Measurements from ENCODE around the gene LILRA2. TPM values are rescaled to one million over a fixed set of nuclear protein-coding genes. Genes with fewer than 3 reads are reported as not detected.
"Not testable (repeated sequence)": the region's sequence is repeated elsewhere in the genome, so short reads cannot be mapped to it uniquely, and the experiment has no call there.

Gene LILRA2
- polyA plus RNA-seq, 1 donor (not counting 4 experiments of a cell fraction or from before 2014, with no cell fraction given): not detected

DNA sequence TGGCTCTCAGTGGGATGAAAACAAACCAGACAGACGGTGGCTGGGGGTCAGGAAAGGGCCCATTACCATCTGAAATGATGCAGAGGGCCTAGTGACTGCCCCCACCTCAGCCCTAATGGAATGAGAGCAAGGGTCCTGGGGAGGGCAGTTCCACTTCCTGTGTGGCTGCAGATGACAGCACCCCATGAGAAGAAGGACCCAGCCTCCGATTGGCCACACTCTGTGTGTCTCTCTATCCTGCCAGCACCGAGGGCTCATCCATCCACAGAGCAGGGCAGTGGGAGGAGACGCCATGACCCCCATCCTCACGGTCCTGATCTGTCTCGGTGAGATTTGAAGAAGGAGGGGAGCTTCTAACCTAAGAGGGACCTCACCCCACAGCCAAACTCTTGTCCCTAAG is 57.2 kb downstream of the LILRA2 start:
- no peak for DNase-seq (ENCODE audit: low read depth, low spot score)
- H3K9ac ChIP-seq (ENCODE audit: control insufficient read depth, extremely low read depth, insufficient read depth, low read length): no peak overlapping the region
- H3K4me2 ChIP-seq (ENCODE audit: control insufficient read depth, extremely low read depth, insufficient read depth, low read depth, low read length): no peak overlapping the region
- TF ChIP-seq, protein P1, sequence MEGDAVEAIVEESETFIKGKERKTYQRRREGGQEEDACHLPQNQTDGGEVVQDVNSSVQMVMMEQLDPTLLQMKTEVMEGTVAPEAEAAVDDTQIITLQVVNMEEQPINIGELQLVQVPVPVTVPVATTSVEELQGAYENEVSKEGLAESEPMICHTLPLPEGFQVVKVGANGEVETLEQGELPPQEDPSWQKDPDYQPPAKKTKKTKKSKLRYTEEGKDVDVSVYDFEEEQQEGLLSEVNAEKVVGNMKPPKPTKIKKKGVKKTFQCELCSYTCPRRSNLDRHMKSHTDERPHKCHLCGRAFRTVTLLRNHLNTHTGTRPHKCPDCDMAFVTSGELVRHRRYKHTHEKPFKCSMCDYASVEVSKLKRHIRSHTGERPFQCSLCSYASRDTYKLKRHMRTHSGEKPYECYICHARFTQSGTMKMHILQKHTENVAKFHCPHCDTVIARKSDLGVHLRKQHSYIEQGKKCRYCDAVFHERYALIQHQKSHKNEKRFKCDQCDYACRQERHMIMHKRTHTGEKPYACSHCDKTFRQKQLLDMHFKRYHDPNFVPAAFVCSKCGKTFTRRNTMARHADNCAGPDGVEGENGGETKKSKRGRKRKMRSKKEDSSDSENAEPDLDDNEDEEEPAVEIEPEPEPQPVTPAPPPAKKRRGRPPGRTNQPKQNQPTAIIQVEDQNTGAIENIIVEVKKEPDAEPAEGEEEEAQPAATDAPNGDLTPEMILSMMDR (optimal IDR thresholded peaks at IDR 0.05 in 1 of 3, IDR thresholded peaks at IDR 0.05 in 1 of 3, conservative IDR thresholded peaks at IDR 0.05 in 1 of 3; ENCODE audit: extremely low read depth in 1 of 3, insufficient read depth in 2 of 3, low read length in 3 of 3): no peak
- no peak for TF ChIP-seq EZH2 (IDR thresholded peaks at IDR 0.05; ENCODE audit: low read length)
- no peak overlapping the region for H3K27ac ChIP-seq (ENCODE audit: control insufficient read depth, insufficient read depth, low read length)
- no peak overlapping the region for H2AFZ ChIP-seq (ENCODE audit: control insufficient read depth, low read length)
- dilution Hi-C loops (cut with MboI; ENCODE audit: extremely low pct_ligation_motif_present, low sequenced_read_pairs): no loop called here
- no peaks in the 10 kb centered on the region for H3K9me1 ChIP-seq (ENCODE audit: control insufficient read depth, extremely low read depth, insufficient read depth, low read length)
- no peaks in the 10 kb centered on the region for H3K4me1 ChIP-seq (ENCODE audit: control insufficient read depth, extremely low read depth, insufficient read depth, low read length)
- peaks cover 4% of the 10 kb centered on the region for H3K9me3 ChIP-seq (ENCODE audit: control insufficient read depth, low read depth, low read length)
- no peaks in the 10 kb centered on the region for H4K20me1 ChIP-seq (ENCODE audit: control insufficient read depth, extremely low read depth, insufficient read depth, low read length)
- no peaks in the 10 kb centered on the region for H3K27me3 ChIP-seq (ENCODE audit: control insufficient read depth, extremely low read depth, insufficient read depth, low read length)
- H3K79me2 ChIP-seq (ENCODE audit: control insufficient read depth, insufficient read depth, low read length): no peaks in the 10 kb centered on the region
- no peak overlapping the region for H3K4me3 ChIP-seq (ENCODE audit: control insufficient read depth in 2 of 3, extremely low read depth in 1 of 3, insufficient read depth in 2 of 3, low read depth in 1 of 3, low read length in 3 of 3)
- FAIRE-seq: no peak
- H3K36me3 ChIP-seq (ENCODE audit: control insufficient read depth in 2 of 2, extremely low read depth in 1 of 2, insufficient read depth in 2 of 2, low read length in 2 of 2): no peaks in the 10 kb centered on the region

DNA sequence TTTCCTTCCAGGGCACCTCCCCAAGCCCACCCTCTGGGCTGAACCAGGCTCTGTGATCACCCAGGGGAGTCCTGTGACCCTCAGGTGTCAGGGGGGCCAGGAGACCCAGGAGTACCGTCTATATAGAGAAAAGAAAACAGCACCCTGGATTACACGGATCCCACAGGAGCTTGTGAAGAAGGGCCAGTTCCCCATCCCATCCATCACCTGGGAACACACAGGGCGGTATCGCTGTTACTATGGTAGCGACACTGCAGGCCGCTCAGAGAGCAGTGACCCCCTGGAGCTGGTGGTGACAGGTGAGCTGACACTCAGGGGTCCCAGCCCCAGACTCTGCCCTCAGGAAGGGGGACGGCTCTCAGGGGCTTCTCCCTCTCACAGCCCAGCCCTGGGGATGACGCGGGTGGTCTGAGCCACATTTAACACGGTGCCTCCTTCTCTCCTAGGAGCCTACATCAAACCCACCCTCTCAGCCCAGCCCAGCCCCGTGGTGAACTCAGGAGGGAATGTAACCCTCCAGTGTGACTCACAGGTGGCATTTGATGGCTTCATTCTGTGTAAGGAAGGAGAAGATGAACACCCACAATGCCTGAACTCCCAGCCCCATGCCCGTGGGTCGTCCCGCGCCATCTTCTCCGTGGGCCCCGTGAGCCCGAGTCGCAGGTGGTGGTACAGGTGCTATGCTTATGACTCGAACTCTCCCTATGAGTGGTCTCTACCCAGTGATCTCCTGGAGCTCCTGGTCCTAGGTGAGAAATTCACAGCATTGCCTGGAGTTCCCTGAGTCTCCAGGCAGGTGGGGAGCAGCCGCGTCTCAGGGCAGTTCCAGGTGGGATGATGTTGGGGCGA is 58.1 kb downstream of the LILRA2 start:
- H3K4me1 ChIP-seq (ENCODE audit: control insufficient read depth, extremely low read depth, insufficient read depth, low read length); H3K9me1 ChIP-seq (ENCODE audit: control insufficient read depth, extremely low read depth, insufficient read depth, low read length); H3K27me3 ChIP-seq (ENCODE audit: control insufficient read depth, extremely low read depth, insufficient read depth, low read length); dilution Hi-C loops (cut with MboI; ENCODE audit: extremely low pct_ligation_motif_present, low sequenced_read_pairs); H2AFZ ChIP-seq (ENCODE audit: control insufficient read depth, low read length); H3K27ac ChIP-seq (ENCODE audit: control insufficient read depth, insufficient read depth, low read length); DNase-seq (ENCODE audit: low read depth, low spot score); H3K4me3 ChIP-seq (ENCODE audit: control insufficient read depth in 2 of 3, extremely low read depth in 1 of 3, insufficient read depth in 2 of 3, low read depth in 1 of 3, low read length in 3 of 3); H3K9me3 ChIP-seq (ENCODE audit: control insufficient read depth, low read depth, low read length); FAIRE-seq; H3K4me2 ChIP-seq (ENCODE audit: control insufficient read depth, extremely low read depth, insufficient read depth, low read depth, low read length); H3K36me3 ChIP-seq (ENCODE audit: control insufficient read depth in 2 of 2, extremely low read depth in 1 of 2, insufficient read depth in 2 of 2, low read length in 2 of 2); H3K9ac ChIP-seq (ENCODE audit: control insufficient read depth, extremely low read depth, insufficient read depth, low read length); H4K20me1 ChIP-seq (ENCODE audit: control insufficient read depth, extremely low read depth, insufficient read depth, low read length); H3K79me2 ChIP-seq (ENCODE audit: control insufficient read depth, insufficient read depth, low read length): not testable (repeated sequence)

DNA sequence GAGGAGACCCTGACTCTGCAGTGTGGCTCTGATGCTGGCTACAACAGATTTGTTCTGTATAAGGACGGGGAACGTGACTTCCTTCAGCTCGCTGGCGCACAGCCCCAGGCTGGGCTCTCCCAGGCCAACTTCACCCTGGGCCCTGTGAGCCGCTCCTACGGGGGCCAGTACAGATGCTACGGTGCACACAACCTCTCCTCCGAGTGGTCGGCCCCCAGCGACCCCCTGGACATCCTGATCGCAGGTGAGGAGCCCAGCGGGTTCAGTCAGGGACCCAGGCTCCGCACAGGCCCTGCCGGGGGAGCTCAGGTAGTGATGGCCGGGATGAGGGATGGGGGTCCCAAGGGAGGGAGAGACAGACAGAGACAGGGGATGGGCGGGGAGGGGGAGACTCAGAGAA is 58.9 kb downstream of the LILRA2 start:
- dilution Hi-C loops (cut with MboI; ENCODE audit: extremely low pct_ligation_motif_present, low sequenced_read_pairs); DNase-seq (ENCODE audit: low read depth, low spot score); H3K9ac ChIP-seq (ENCODE audit: control insufficient read depth, extremely low read depth, insufficient read depth, low read length); H3K79me2 ChIP-seq (ENCODE audit: control insufficient read depth, insufficient read depth, low read length); H3K4me3 ChIP-seq (ENCODE audit: control insufficient read depth in 2 of 3, extremely low read depth in 1 of 3, insufficient read depth in 2 of 3, low read depth in 1 of 3, low read length in 3 of 3); H3K27ac ChIP-seq (ENCODE audit: control insufficient read depth, insufficient read depth, low read length); H3K9me3 ChIP-seq (ENCODE audit: control insufficient read depth, low read depth, low read length); FAIRE-seq; H3K27me3 ChIP-seq (ENCODE audit: control insufficient read depth, extremely low read depth, insufficient read depth, low read length); H4K20me1 ChIP-seq (ENCODE audit: control insufficient read depth, extremely low read depth, insufficient read depth, low read length); H3K36me3 ChIP-seq (ENCODE audit: control insufficient read depth in 2 of 2, extremely low read depth in 1 of 2, insufficient read depth in 2 of 2, low read length in 2 of 2); H3K4me1 ChIP-seq (ENCODE audit: control insufficient read depth, extremely low read depth, insufficient read depth, low read length); H2AFZ ChIP-seq (ENCODE audit: control insufficient read depth, low read length); H3K9me1 ChIP-seq (ENCODE audit: control insufficient read depth, extremely low read depth, insufficient read depth, low read length); H3K4me2 ChIP-seq (ENCODE audit: control insufficient read depth, extremely low read depth, insufficient read depth, low read depth, low read length): not testable (repeated sequence)
